GM18907 (cell line): ENCODE results near the gene OR5B21.

ENCODE experiments used
- ATAC-seq: cut with Tn5 transposase; IDR thresholded peaks from one replicate; pipeline ENCODE4 v1.9.1; 2021; ENCODE audit warnings: mild to moderate bottlenecking, moderate library complexity; ENCODE audit not compliant: unreplicated experiment

The OR5B21 gene

DNA sequence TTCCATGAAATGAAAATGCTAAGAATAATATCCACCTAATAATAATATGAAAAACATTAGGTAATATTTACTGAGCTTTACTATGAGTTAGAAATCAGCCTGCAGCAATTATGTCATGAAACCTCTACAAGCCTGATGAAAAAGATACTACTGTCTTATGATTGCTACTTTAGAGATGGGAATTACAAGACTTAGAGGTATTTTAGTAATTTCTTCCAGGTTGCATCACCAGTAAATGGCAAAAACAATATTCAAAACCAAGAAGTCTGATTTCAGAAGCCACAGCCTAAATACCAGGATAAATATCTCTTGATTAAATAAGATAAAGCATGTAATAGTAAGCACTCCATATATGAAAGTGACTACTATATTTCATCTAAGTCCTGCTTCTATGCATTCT is 13.8 kb downstream of the OR5B21 start:
- no peak for ATAC-seq

DNA sequence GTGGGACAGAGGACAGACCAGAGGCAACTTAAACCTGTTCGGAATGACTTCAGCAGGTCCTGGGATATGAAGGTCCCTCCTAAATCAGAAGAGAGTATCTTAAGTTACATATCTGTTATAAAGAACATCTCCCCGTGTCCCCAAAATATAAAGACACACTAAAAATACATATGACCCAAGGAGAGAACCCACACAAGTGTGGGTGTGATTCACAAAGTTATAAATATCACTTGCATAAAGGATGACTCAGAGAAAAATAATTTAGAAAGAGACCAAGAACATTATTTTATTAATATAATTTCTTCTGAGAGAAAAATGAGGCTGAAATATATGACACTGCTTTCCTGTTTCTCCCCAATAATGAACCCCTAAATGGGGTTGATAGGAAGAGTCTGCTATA is 14.2 kb downstream of the OR5B21 start:
- ATAC-seq: no peak

DNA sequence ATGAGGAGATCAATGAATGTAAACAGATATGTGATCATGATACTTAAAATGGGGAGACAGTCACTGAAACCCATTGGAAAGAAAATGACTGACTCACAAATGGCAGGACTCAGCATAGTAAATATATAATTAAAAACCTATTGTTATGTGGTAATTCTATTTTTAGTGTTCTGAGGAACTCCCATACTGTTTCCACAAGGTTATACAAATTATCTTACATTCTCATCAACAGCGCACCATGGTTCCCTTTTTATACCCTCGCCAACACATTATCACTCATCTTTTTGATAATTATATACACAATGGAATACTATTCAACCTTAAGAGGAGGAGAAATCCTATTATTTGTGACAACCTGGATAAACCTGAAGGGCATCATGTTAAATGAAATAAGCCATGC is 17.1 kb downstream of the OR5B21 start:
- ATAC-seq: no peak

DNA sequence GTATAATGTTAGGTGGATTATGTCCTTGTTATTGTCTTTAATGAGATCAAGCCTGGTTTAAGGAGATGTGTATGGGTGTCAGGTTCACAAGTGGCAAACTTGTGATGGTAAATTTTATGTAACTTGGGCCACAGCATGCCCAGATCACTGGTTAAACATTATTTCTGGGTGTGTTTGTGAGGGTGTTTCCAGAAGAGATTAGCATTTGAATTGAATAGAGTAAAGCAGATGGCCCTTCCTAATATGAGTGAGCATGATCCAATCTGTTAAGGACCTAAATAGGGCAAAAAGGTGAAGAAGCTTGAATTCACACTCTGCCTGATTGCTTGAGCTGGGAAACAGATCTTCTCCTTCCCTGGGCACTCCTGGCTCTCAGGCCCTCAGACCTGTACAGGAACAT is 20.7 kb downstream of the OR5B21 start:
- no peak for ATAC-seq

DNA sequence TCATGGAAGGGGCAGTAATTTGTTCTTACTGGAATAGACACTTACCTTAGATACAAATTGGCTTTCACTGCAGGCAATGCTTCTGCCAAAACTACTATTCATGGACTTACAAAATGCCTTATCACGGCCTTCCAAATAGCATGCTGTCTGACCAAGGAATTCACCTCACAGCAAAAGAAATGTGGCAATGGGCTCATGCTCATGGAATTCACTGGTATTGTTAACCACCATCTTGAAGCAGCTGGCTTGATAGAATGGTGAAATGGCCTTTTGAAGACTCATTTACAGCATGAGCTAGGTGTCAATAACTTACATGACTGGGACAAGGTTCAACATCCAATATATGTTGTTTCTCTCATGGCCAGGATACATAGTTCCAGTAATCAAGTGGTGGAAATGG is 21.9 kb downstream of the OR5B21 start:
- no peak for ATAC-seq

DNA sequence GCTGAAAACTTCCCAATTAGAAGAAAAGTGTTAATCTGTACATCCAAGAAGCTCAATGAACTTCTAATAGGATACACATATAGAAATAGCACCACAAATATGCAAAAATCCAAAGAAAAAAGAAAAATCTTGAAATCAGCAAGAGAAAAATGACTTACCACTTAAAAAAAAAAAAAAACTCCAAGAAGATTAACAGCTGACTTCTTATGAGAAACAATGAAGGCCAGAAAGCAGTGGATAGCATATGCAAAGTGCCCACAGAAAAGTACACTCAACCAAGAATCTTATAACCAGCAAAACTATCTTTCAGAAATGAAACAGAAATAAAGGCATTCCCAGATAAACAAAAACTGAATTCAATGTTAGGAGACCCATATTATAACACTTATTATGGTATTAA is 36.0 kb downstream of the OR5B21 start:
- ATAC-seq: no peak

DNA sequence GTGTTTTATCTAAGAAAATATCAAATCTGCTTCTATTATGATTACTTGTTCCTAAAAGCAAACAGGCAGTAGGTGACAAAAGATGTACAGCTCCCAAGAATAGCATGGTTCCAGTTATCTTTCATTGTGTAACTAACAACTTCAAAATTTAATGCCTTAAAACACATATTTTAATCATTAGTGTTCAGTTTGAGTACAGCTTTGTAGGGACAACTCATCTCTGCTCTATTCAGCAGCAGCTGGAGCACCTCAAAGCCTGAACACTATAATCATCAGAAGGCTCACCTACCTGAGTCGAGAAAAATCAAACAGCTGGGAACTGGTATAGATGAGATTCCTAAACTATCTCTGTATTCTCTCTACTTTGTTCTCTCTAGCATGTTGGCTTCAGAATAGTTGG is 41.6 kb downstream of the OR5B21 start:
- ATAC-seq: no peak

DNA sequence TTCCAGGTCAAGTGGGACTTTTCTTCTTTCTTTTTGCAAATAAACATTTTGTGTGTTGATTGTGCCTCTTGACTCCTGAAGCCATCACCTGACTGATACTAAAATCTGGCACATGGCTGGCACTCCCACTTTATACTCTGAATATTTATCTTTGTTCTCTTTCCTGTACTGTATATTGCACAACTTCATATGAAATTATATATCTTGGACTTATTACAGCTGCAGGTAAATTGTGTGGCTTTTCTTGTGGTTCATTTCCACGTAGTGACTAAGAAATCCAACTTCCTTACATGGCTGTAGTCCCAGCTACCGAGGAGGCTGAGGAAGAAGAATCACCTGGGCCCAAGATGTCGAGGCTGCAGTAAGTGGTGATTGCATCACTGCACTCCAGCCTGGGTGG is 42.2 kb downstream of the OR5B21 start:
- no peak for ATAC-seq
